GM12801 (cell line): ENCODE data around the gene SIM1.

Source experiments
- TF ChIP-seq, protein P1 (sequence below): IDR thresholded peaks from one replicate; pipeline ENCODE4 v1.5.1; 2011; ENCODE audit warnings: control low read depth; ENCODE audit not compliant: insufficient read length; ENCODE audit errors: extremely low read depth

SIM1 gene

GRCh38 chr6:100469101-100469859, 4.6 kb upstream of the SIM1 start:
- TF ChIP-seq, protein P1, sequence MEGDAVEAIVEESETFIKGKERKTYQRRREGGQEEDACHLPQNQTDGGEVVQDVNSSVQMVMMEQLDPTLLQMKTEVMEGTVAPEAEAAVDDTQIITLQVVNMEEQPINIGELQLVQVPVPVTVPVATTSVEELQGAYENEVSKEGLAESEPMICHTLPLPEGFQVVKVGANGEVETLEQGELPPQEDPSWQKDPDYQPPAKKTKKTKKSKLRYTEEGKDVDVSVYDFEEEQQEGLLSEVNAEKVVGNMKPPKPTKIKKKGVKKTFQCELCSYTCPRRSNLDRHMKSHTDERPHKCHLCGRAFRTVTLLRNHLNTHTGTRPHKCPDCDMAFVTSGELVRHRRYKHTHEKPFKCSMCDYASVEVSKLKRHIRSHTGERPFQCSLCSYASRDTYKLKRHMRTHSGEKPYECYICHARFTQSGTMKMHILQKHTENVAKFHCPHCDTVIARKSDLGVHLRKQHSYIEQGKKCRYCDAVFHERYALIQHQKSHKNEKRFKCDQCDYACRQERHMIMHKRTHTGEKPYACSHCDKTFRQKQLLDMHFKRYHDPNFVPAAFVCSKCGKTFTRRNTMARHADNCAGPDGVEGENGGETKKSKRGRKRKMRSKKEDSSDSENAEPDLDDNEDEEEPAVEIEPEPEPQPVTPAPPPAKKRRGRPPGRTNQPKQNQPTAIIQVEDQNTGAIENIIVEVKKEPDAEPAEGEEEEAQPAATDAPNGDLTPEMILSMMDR = no peak

DNA sequence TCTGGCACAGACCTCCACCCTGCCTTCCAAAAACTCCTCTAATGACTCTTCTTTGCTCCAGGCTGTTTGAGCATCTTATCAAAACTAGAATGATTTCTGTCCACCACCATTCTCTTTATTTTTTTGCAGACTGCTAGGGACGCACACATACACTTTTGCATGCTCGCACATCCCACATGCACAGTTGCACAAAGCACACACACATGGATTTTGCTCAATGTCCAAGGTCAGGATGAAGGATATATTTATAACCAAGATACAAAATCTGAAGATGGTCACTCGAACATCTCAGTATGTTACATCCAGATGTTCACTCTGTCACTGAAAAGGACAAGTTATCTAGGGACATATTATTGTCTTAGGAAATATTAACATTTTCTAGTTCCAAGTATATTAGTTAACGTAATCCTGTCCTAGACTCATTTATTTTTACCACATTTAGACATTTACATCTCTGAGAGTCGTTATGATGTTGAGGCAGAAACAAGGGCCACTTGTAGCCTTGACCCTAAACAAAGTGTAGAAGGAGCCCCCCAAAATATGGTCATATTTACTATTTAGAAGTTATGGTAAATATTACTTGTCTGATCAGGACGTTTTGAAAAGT, 3.4 kb upstream of the SIM1 start:
- TF ChIP-seq, protein P1 = no peak

GRCh38 chr6:100467129-100468015, 2.7 kb upstream of the SIM1 start:
- TF ChIP-seq, protein P1 = no peak

DNA sequence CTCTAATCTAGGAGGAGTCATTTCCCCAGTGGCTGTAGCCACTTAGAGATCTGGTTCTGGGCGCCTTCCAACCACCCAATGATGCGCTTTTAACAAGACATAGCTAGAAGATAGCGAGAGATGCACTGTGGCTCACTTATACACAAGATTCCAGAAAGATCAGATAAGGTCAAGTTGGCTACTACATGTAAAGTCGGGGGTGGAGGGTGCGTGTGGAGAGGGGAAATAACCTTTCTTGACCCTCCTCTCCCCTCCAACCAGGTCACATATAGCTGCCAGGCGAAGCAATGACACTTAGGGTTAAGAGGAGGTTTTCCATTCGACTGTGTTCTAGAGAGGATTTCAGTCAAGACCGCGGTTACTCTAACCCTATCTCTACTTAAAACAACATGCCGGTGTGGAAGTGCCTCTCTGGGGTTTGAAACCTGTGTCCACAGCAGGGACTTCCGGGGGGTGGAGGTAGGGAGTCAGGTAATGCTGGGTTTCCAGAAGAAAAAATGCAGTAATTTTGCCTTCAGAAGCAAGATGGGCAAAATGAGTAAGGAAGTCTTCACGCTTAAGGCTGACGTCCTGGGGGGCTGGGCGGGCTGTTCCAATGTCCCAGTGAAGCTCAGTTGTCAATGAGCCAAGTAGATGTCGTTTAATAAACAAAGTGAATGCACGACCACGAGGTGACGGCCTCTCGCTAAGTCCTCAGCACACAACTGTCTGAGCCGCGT, 1.8 kb upstream of the SIM1 start:
- TF ChIP-seq, protein P1 = no peak

- TF ChIP-seq, protein P1 = no peak
Observed at GRCh38 chr6:100465701-100466409, 1.1 kb upstream of the SIM1 start.

DNA sequence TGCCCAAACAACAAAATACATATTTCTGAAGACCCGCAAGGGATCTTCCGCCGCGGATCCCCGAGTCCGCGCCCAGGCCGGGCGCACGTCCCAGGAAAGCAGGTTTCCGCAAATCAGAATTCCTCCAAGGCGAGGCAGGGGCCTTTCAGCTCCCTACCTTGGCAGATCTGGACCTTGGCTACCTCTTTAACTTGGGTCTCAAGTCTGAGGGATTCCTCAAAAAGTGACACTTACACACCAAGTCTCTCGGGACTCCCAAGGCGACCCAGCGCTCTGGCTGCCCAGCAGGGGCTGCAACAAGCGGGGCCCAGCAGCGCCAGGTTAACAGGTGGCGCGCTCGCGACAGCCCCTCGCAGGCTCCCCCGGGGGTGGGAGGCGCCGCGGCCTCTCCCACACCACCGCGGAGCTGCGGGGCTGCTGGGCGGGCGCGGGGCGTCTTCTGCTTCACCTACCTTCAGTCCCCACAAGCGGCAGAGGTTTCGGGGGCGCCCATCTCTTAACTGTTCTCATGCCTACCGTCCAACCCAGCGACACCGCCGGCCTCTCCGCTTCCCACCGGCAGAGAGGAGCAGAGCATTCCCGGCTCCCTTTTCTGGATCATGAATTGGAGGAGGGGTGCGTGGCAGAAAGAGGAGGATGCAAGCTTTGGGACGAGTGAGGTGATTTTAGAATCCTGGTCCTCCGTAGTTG, 414 bp downstream of the SIM1 start:
- TF ChIP-seq, protein P1 = no peak
